ENCODE data around the gene CDC42BPG. TPM values are rescaled to one million over a fixed set of nuclear protein-coding genes. Genes with fewer than 3 reads are reported as not detected.

Gene CDC42BPG
- total and polyA plus RNA-seq, 3 experiments from 2014 or later: 0.52 to 2.3 (median 0.66) TPM

DNA sequence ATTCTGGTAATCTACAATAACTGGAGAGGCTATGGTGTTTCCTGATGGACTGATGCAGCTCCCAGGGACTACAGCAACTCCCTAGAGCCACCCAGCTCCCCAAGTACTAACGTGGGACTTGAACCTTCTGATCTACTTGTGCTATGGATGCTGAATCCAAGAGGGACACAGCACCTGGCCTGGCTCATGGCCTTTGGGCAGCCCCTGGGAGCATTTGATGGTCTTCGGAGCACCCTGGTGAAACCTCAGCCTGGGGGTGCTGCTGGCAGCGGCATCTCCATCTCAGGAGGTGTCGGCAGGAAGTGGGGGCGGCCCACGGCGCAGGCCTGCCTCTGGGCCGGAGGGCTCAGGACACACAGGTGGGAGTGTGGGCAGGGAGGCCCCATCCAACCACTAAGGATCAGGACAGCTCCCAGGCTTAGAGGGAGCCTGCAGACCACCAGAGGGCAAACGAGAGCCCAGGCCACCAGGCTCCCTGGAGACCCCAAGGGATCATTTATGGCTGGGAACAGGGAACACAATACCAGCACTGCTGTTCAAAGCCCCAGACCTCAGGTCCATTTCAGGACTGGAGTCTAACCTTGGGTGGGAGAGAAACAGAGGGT, 25.2 kb upstream of the CDC42BPG start:
- Mint-ChIP-seq H3K27me3 (no peaks in the 10 kb centered on the region), H3K36me3 (peaks cover 5 to 82% (median 28%) of the 10 kb centered on the region in 3 donors), H3K9me3 (no peaks in the 10 kb centered on the region), H3K4me1 (peaks cover 83 to 93% (median 88%) of the 10 kb centered on the region in 3 donors), H3K27ac (peak overlapping the region; percentile 89 to 97 (median 92)), H3K4me3 (peak overlapping the region; percentile 78 to 85 (median 82))
- ChIA-PET POLR2A (interaction anchor here (1.0 to 24.3 kb wide), 6 partner anchors 9 to 91 kb away, joined by 3 to 569 read pairs (median 8); partner anchors contain the start of gene EHD1), CTCF (interaction anchor here (0.7 to 32.1 kb wide), 9 partner anchors 10 to 445 kb away, joined by 3 to 1256 read pairs (median 3); partner anchors contain the start of genes ARL2, CDC42BPG, CDC42EP2 and EHD1)
- H3K4me3 ChIP-seq (ENCODE audit: low read length): peak overlapping the region; percentile 72
- H3K9me3 ChIP-seq (ENCODE audit: low read length): no peaks in the 10 kb centered on the region
- H3K27me3 ChIP-seq (ENCODE audit: insufficient read depth, low read length, poor library complexity, severe bottlenecking): no peaks in the 10 kb centered on the region
- H3K4me1 ChIP-seq (ENCODE audit: insufficient read depth, low read length): peaks cover 97% of the 10 kb centered on the region
- H3K27ac ChIP-seq (ENCODE audit: low read depth, low read length): peak overlapping the region; percentile 34
- DNase-seq: no peak
- H3K36me3 ChIP-seq (ENCODE audit: insufficient read depth, low read length): peaks cover 46% of the 10 kb centered on the region

DNA sequence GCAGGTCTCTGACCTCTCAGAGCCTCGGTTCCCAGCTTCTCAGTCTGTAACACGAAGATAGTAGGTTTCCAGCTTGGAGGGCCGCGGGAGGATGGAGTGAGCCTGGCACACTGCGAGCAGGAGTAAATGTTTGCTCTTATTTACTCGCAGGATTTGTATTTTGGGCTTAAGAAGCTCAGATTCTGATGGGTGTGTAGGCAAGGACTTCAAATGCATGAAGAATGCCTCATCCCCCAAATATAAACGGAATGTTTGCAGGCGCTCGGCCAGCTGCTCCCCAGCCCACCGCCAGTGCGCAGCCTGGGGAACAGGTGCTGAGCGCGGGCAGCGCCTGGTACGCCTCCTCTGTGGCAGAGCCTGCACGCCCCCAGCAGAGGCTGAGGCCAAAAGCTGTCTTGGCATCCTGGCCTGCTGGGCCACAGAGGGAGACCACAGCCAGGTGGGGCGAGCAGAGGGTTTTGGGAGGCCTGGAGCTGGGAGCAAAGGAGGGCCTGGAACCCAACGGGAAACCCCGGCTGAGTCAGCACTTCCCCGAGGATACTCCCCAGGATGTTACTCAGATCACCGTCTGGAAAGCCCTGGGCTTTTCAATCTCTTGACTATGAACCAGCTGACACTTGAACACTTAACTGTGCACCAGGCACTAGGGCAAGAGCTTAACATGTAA, 24.6 kb upstream of the CDC42BPG start:
- H3K9me3 Mint-ChIP-seq: no peaks in the 10 kb centered on the region
- ChIA-PET POLR2A (interaction anchor here (1.0 to 24.3 kb wide), 5 partner anchors 10 to 90 kb away, joined by 3 to 569 read pairs (median 12); partner anchors contain the start of gene EHD1), CTCF (interaction anchor here (1.0 to 32.1 kb wide), 7 partner anchors 9 to 145 kb away, joined by 3 to 1256 read pairs (median 4); partner anchors contain the start of genes ARL2, CDC42BPG and EHD1)
- peak overlapping the region; percentile 89 to 97 (median 92) for H3K27ac Mint-ChIP-seq
- no peaks in the 10 kb centered on the region for H3K27me3 ChIP-seq (ENCODE audit: insufficient read depth, low read length, poor library complexity, severe bottlenecking)
- DNase-seq: peak in 2 of 5 donors; percentile 55 to 63
- H3K36me3 ChIP-seq (ENCODE audit: insufficient read depth, low read length): peaks cover 40% of the 10 kb centered on the region
- peak overlapping the region; percentile 78 to 85 (median 82) for H3K4me3 Mint-ChIP-seq
- peaks cover 98% of the 10 kb centered on the region for H3K4me1 ChIP-seq (ENCODE audit: insufficient read depth, low read length)
- H3K36me3 Mint-ChIP-seq: peaks cover 5 to 76% (median 23%) of the 10 kb centered on the region in 3 donors
- H3K27ac ChIP-seq (ENCODE audit: low read depth, low read length): peak overlapping the region; percentile 34
- H3K4me3 ChIP-seq (ENCODE audit: low read length): peak overlapping the region; percentile 72
- no peaks in the 10 kb centered on the region for H3K27me3 Mint-ChIP-seq
- peaks cover 83 to 93% (median 86%) of the 10 kb centered on the region in 3 donors for H3K4me1 Mint-ChIP-seq
- H3K9me3 ChIP-seq (ENCODE audit: low read length): no peaks in the 10 kb centered on the region

GRCh38 chr11:64867748-64868462, 23.5 kb upstream of the CDC42BPG start:
- H3K4me1 ChIP-seq (ENCODE audit: insufficient read depth, low read length): peaks cover 100% of the 10 kb centered on the region
- ChIA-PET CTCF (interaction anchor here (4.3 to 32.1 kb wide), 3 partner anchors 8 to 18 kb away, joined by 55 to 1256 read pairs (median 318); partner anchors contain the start of genes CDC42BPG and EHD1), POLR2A (interaction anchor here (0.5 to 24.3 kb wide), 3 partner anchors 11 to 84 kb away, joined by 11 to 569 read pairs (median 213); partner anchors contain the start of gene EHD1)
- peak overlapping the region; percentile 72 for H3K4me3 ChIP-seq (ENCODE audit: low read length)
- no peaks in the 10 kb centered on the region for H3K27me3 Mint-ChIP-seq
- H3K4me3 Mint-ChIP-seq: peak overlapping the region; percentile 78 to 85 (median 82)
- no peaks in the 10 kb centered on the region for H3K9me3 Mint-ChIP-seq
- H3K27ac Mint-ChIP-seq: peak overlapping the region; percentile 89 to 97 (median 92)
- peaks cover 86 to 94% (median 91%) of the 10 kb centered on the region in 3 donors for H3K4me1 Mint-ChIP-seq
- no peaks in the 10 kb centered on the region for H3K27me3 ChIP-seq (ENCODE audit: insufficient read depth, low read length, poor library complexity, severe bottlenecking)
- DNase-seq: no peak
- no peaks in the 10 kb centered on the region for H3K9me3 ChIP-seq (ENCODE audit: low read length)
- H3K36me3 Mint-ChIP-seq: peaks cover 4 to 71% (median 21%) of the 10 kb centered on the region in 3 donors
- H3K36me3 ChIP-seq (ENCODE audit: insufficient read depth, low read length): peaks cover 32% of the 10 kb centered on the region
- peak overlapping the region; percentile 34 for H3K27ac ChIP-seq (ENCODE audit: low read depth, low read length)

DNA sequence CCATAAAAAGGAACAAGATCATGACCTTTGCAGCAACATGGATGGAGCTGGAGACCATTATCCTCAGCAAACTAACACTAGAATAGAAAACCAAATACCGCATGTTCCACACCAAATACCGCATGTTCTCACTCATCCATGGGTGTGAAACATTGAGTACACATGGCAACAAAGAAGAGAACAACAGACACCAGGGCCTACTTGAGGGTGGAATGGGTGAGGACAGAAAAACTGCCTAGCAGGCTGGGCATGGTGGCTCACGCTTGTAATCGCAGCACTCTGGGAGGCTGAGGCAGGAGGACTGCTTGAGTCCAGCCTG, 21.7 kb upstream of the CDC42BPG start:
- H3K4me3 ChIP-seq (ENCODE audit: low read length): peak overlapping the region; percentile 66
- H3K27ac ChIP-seq (ENCODE audit: low read depth, low read length): peak overlapping the region; percentile 75
- H3K27ac Mint-ChIP-seq: peak overlapping the region; percentile 70 to 98 (median 94)
- no peaks in the 10 kb centered on the region for H3K9me3 ChIP-seq (ENCODE audit: low read length)
- H3K4me1 ChIP-seq (ENCODE audit: insufficient read depth, low read length): peaks cover 100% of the 10 kb centered on the region
- peaks cover 0 to 60% (median 14%) of the 10 kb centered on the region in 3 donors for H3K36me3 Mint-ChIP-seq
- H3K36me3 ChIP-seq (ENCODE audit: insufficient read depth, low read length): peaks cover 17% of the 10 kb centered on the region
- POLR2A ChIA-PET: interaction anchor here (10.1 to 24.3 kb wide), 2 partner anchors 13 kb away, joined by 213 to 569 read pairs; partner anchors contain the start of gene EHD1
- H3K27me3 Mint-ChIP-seq: no peaks in the 10 kb centered on the region
- H3K27me3 ChIP-seq (ENCODE audit: insufficient read depth, low read length, poor library complexity, severe bottlenecking): no peaks in the 10 kb centered on the region
- H3K4me1 Mint-ChIP-seq: peaks cover 86 to 95% (median 90%) of the 10 kb centered on the region in 3 donors
- CTCF ChIA-PET: interaction anchor here (15.2 to 32.1 kb wide), 2 partner anchors 17 to 20 kb away, joined by 318 to 1256 read pairs; partner anchors contain the start of genes CDC42BPG and EHD1
- H3K4me3 Mint-ChIP-seq: peak overlapping the region; percentile 76 to 84 (median 77)
- H3K9me3 Mint-ChIP-seq: no peaks in the 10 kb centered on the region
- no peak for DNase-seq

- ChIA-PET CTCF (interaction anchor here (15.2 to 32.1 kb wide), 2 partner anchors 16 to 21 kb away, joined by 318 to 1256 read pairs; partner anchors contain the start of genes CDC42BPG and EHD1), POLR2A (interaction anchor here (0.5 to 24.3 kb wide), 8 partner anchors 12 to 701 kb away, joined by 3 to 569 read pairs (median 5); partner anchors contain the start of genes CDC42BPG and EHD1)
- Mint-ChIP-seq H3K27me3 (no peaks in the 10 kb centered on the region), H3K4me1 (peaks cover 83 to 95% (median 89%) of the 10 kb centered on the region in 3 donors), H3K27ac (peak overlapping the region; percentile 80 to 99 (median 96)), H3K9me3 (no peaks in the 10 kb centered on the region), H3K36me3 (peaks cover 0 to 54% (median 14%) of the 10 kb centered on the region in 3 donors), H3K4me3 (peak overlapping the region; percentile 76 to 91 (median 78))
- Histone ChIP-seq H3K4me3 (ENCODE audit: low read length) (peak overlapping the region; percentile 66), H3K36me3 (ENCODE audit: insufficient read depth, low read length) (peaks cover 16% of the 10 kb centered on the region), H3K27ac (ENCODE audit: low read depth, low read length) (peak overlapping the region; percentile 75), H3K4me1 (ENCODE audit: insufficient read depth, low read length) (peaks cover 100% of the 10 kb centered on the region), H3K27me3 (ENCODE audit: insufficient read depth, low read length, poor library complexity, severe bottlenecking) (no peaks in the 10 kb centered on the region), H3K9me3 (ENCODE audit: low read length) (no peaks in the 10 kb centered on the region)
- DNase-seq: no peak
Observed at GRCh38 chr11:64865286-64866172, 21.1 kb upstream of the CDC42BPG start.

GRCh38 chr11:64864473-64865285, 20.2 kb upstream of the CDC42BPG start:
- Mint-ChIP-seq H3K36me3 (peaks cover 0 to 55% (median 16%) of the 10 kb centered on the region in 3 donors), H3K9me3 (no peaks in the 10 kb centered on the region), H3K27ac (peak overlapping the region; percentile 80 to 99 (median 96)), H3K4me1 (peaks cover 84 to 95% (median 91%) of the 10 kb centered on the region in 3 donors), H3K27me3 (peaks cover 0 to 1% of the 10 kb centered on the region in 2 donors), H3K4me3 (peak overlapping the region; percentile 76 to 91 (median 78))
- no peaks in the 10 kb centered on the region for H3K9me3 ChIP-seq (ENCODE audit: low read length)
- H3K36me3 ChIP-seq (ENCODE audit: insufficient read depth, low read length): peaks cover 16% of the 10 kb centered on the region
- H3K4me3 ChIP-seq (ENCODE audit: low read length): peak overlapping the region; percentile 66
- no peaks in the 10 kb centered on the region for H3K27me3 ChIP-seq (ENCODE audit: insufficient read depth, low read length, poor library complexity, severe bottlenecking)
- H3K27ac ChIP-seq (ENCODE audit: low read depth, low read length): peak overlapping the region; percentile 75
- DNase-seq: no peak
- peaks cover 100% of the 10 kb centered on the region for H3K4me1 ChIP-seq (ENCODE audit: insufficient read depth, low read length)
- ChIA-PET POLR2A (interaction anchor here (0.5 to 24.3 kb wide), 8 partner anchors 11 to 701 kb away, joined by 3 to 569 read pairs (median 5); partner anchors contain the start of genes CDC42BPG and EHD1), CTCF (interaction anchor here (0.9 to 32.1 kb wide), 4 partner anchors 15 to 164 kb away, joined by 3 to 1256 read pairs (median 161); partner anchors contain the start of genes CDC42BPG and EHD1)

Data from CD8-positive, alpha-beta memory T cell (primary cell).